ENCODE data around the gene CUTA. TPM values are rescaled to one million over a fixed set of nuclear protein-coding genes. Genes with fewer than 3 reads are reported as not detected.
A peak's percentile ranks its signal among the peaks of the same experiment; 100 is the strongest.

CUTA gene
- total RNA-seq, 1 experiment from 2014 or later: 257 TPM

GRCh38 chr6:33420491-33421343, 2.8 kb upstream of the CUTA start:
- H3K4me3 Mint-ChIP-seq: peak overlapping the region; percentile 91 to 98
- H3K4me2 ChIP-seq (ENCODE audit: insufficient read depth, insufficient read length, low read length): peak overlapping the region; percentile 67
- H3K27ac ChIP-seq (ENCODE audit: insufficient read length, low read depth, low read length): no peak overlapping the region
- no peak overlapping the region for H3T11ph ChIP-seq (ENCODE audit: low read length)
- no peak overlapping the region for H4K5ac ChIP-seq (ENCODE audit: insufficient read length, low read depth, low read length)
- H2BK20ac ChIP-seq (ENCODE audit: low read depth, low read length, poor library complexity, severe bottlenecking): no peak overlapping the region
- H3K9me3 Mint-ChIP-seq: no peaks in the 10 kb centered on the region; a peak in 1 of 5 replicates
- H2AK5ac ChIP-seq (ENCODE audit: insufficient read length, low read length): no peak overlapping the region
- no peak overlapping the region for H4K8ac ChIP-seq (replicated peaks; ENCODE audit: insufficient read length, low read depth, low read length)
- peaks cover 5% of the 10 kb centered on the region for H3K4me1 ChIP-seq (ENCODE audit: insufficient read depth, low read length)
- peaks cover 28 to 46% (median 43%) of the 10 kb centered on the region in 3 experiments for H3K36me3 Mint-ChIP-seq (ENCODE audit: insufficient read depth in 1 of 3, low read depth in 3 of 3)
- no peak overlapping the region for H3K4ac ChIP-seq (ENCODE audit: low read depth, low read length)
- H2BK5ac ChIP-seq (ENCODE audit: insufficient read length, low read length): no peak overlapping the region
- no peak for DNase-seq
- H3K14ac ChIP-seq (ENCODE audit: insufficient read depth, low read length): no peak overlapping the region
- no peak overlapping the region for H2BK15ac ChIP-seq (ENCODE audit: low read depth, low read length)
- H3K79me2 ChIP-seq (ENCODE audit: insufficient read depth, low read length): peaks cover 12% of the 10 kb centered on the region; the same call in 1 of the 2 replicates
- no peak for TF ChIP-seq CTCF (conservative IDR thresholded peaks at IDR 0.05)
- peaks cover 70 to 74% of the 10 kb centered on the region in 2 experiments for H3K4me1 Mint-ChIP-seq
- peaks cover 3% of the 10 kb centered on the region for H3K79me1 ChIP-seq (ENCODE audit: insufficient read depth, low read depth, low read length, poor library complexity, severe bottlenecking)
- H3K9ac ChIP-seq (ENCODE audit: extremely low read depth, insufficient read length, low read length): peak overlapping the region; percentile 45
- no peak overlapping the region for H3K18ac ChIP-seq (ENCODE audit: insufficient read length, low read depth, low read length)
- peaks cover 1% of the 10 kb centered on the region for H3K27me3 Mint-ChIP-seq (ENCODE audit: low read depth)
- no peak overlapping the region for H2BK120ac ChIP-seq (ENCODE audit: low read depth, low read length, poor library complexity, severe bottlenecking)
- H3K23me2 ChIP-seq (ENCODE audit: insufficient read length, low read depth, low read length, poor library complexity, severe bottlenecking): peaks cover 25% of the 10 kb centered on the region
- no peak overlapping the region for H4K91ac ChIP-seq (ENCODE audit: insufficient read length, low read depth, low read length)
- no peaks in the 10 kb centered on the region for H4K20me1 ChIP-seq (ENCODE audit: control insufficient read depth, insufficient read depth, insufficient read length)
- no peak overlapping the region for H2BK12ac ChIP-seq (ENCODE audit: insufficient read length, low read depth, low read length)
- H2AFZ ChIP-seq (ENCODE audit: low read length): no peak overlapping the region
- 100% methylated on average over 1 of the region's 6 CpGs for WGBS (ENCODE audit: extremely low coverage, insufficient read length, low lambda C conversion rate)
- H3K23ac ChIP-seq (ENCODE audit: insufficient read length, low read depth, low read length): no peak overlapping the region
- peak overlapping the region; percentile 49 to 88 (median 58); a peak in 5 of 7 replicates for H3K27ac Mint-ChIP-seq
- H3K27me3 ChIP-seq (ENCODE audit: insufficient read depth, low read length): no peaks in the 10 kb centered on the region
- no peaks in the 10 kb centered on the region for H3K9me3 ChIP-seq (ENCODE audit: control insufficient read depth, low read depth, low read length)
- H3K56ac ChIP-seq (ENCODE audit: insufficient read length, low read depth, low read length): no peak overlapping the region

All from H9 (cell line).